HepG2 (cell line): ENCODE data around the gene C1orf35. TPM values are rescaled to one million over a fixed set of nuclear protein-coding genes. Genes with fewer than 3 reads are reported as not detected.

Source experiments
- ATF7 ChIP-seq, 2 experiments: fragments of 450-650 bp in 1 of 2; sonication (generic) in 1 of 2; formaldehyde crosslinking in 1 of 2; IDR thresholded peaks; 2 replicates each; pipeline versions ENCODE4 v1.4.0 to v1.6.1; 2016 to 2020; ENCODE audit warnings: antibody characterized with exemption in 1 of 2, mild to moderate bottlenecking in 1 of 2, missing genetic modification reagents in 1 of 2
- IKZF1 ChIP-seq: fragments of 450-650 bp; IDR thresholded peaks from 2 replicates; pipeline ENCODE4 v1.7.1; 2016
- KDM5A ChIP-seq: fragments of 200-600 bp; sonication (generic); IDR thresholded peaks from 2 replicates; pipeline ENCODE4 v1.7.0; 2018; ENCODE audit warnings: antibody characterized with exemption, mild to moderate bottlenecking, low read length, borderline replicate concordance
- NPAS2 ChIP-seq: sonication (generic); formaldehyde crosslinking; IDR thresholded peaks from 2 replicates; pipeline ENCODE4 v1.8.0; 2022; ENCODE audit warnings: mild to moderate bottlenecking, missing genetic modification reagents, borderline replicate concordance
- RXRB ChIP-seq: IDR thresholded peaks from 2 replicates; pipeline ENCODE4 v1.6.1; 2016; ENCODE audit warnings: borderline replicate concordance, missing genetic modification reagents, missing compliant biosample characterization
- TGIF2 ChIP-seq: IDR thresholded peaks from 2 replicates; pipeline ENCODE4 v1.6.1; 2016; ENCODE audit warnings: control low read depth, missing compliant biosample characterization
- YEATS2 ChIP-seq: sonication (generic); formaldehyde crosslinking; IDR thresholded peaks from 2 replicates; pipeline ENCODE4 v1.4.0; 2020; ENCODE audit warnings: missing genetic modification reagents, borderline replicate concordance
- ZFX ChIP-seq: sonication (generic); formaldehyde crosslinking; IDR thresholded peaks from 2 replicates; pipeline ENCODE4 v1.4.0; 2020; ENCODE audit warnings: mild to moderate bottlenecking, low read depth, missing genetic modification reagents, moderate library complexity
- ZFYVE20 ChIP-seq: sonication (generic); formaldehyde crosslinking; IDR thresholded peaks from 2 replicates; pipeline ENCODE4 v1.8.0; 2023; ENCODE audit warnings: low read depth, mild to moderate bottlenecking, moderate library complexity, missing genetic modification reagents, borderline replicate concordance
- ZNF274 ChIP-seq: sonication (generic); formaldehyde crosslinking; IDR thresholded peaks from 2 replicates; pipeline ENCODE4 v1.5.1; 2020; ENCODE audit warnings: mild to moderate bottlenecking, missing genetic modification reagents
- ZNF775 ChIP-seq: sonication (generic); formaldehyde crosslinking; IDR thresholded peaks from 2 replicates; pipeline ENCODE4 v1.4.0; 2020; ENCODE audit warnings: missing genetic modification reagents, mild to moderate bottlenecking, moderate library complexity, borderline replicate concordance
- ZNF780A ChIP-seq: sonication (generic); formaldehyde crosslinking; IDR thresholded peaks from 2 replicates; pipeline ENCODE4 v1.8.0; 2022; ENCODE audit warnings: mild to moderate bottlenecking, missing genetic modification reagents, moderate library complexity
- ZNF841 ChIP-seq: sonication (generic); formaldehyde crosslinking; IDR thresholded peaks from 2 replicates; pipeline ENCODE4 v1.8.1; 2023; ENCODE audit warnings: missing genetic modification reagents, borderline replicate concordance
- polyA plus RNA-seq, 8 experiments: library from polyadenylated mRNA; depleted of rRNA in 3 of 8; stranded (reverse) in 7 of 8; unstranded in 1 of 8; fragments of >200 nt; fragmentation: Illumina TruSeq in 4 of 8; extraction: Trizol in 4 of 8; gene quantifications; 2 replicates each; pipeline versions ENCODE4 v1.2.1 to v1.2.3, GENCODE V29; 2011 to 2016; ENCODE audit warnings: low read depth in 4 of 8, missing spikeins in 1 of 8, mixed read lengths in 1 of 8; ENCODE audit not compliant: insufficient read depth in 1 of 8
- total RNA-seq, 5 experiments: library from RNA; depleted of rRNA; stranded (reverse); fragments of >200 nt; fragmentation: Illumina TruSeq; extraction: Trizol; gene quantifications; 2 replicates each; pipeline ENCODE4 v1.2.3, GENCODE V29; 2016; ENCODE audit warnings: low read depth in 1 of 5
- TF ChIP-seq, protein P1 (sequence below): sonication (generic); formaldehyde crosslinking; IDR thresholded peaks from 2 replicates; pipeline ENCODE4 v1.4.0; 2020; ENCODE audit warnings: mild to moderate bottlenecking, missing genetic modification reagents, borderline replicate concordance
- TF ChIP-seq, protein P2 (sequence below): sonication (generic); formaldehyde crosslinking; IDR thresholded peaks from 2 replicates; pipeline ENCODE4 v1.4.0; 2020; ENCODE audit warnings: mild to moderate bottlenecking, missing genetic modification reagents
- TF ChIP-seq, protein P3 (sequence below): sonication (generic); formaldehyde crosslinking; IDR thresholded peaks from 2 replicates; pipeline ENCODE4 v1.8.1; 2023; ENCODE audit warnings: mild to moderate bottlenecking, missing genetic modification reagents
- TF ChIP-seq, protein P4 (sequence below): IDR thresholded peaks from 2 replicates; pipeline ENCODE4 v1.6.1; 2018; ENCODE audit warnings: missing genetic modification reagents, mild to moderate bottlenecking, missing compliant biosample characterization
- TF ChIP-seq, protein P5 (sequence below): sonication (generic); formaldehyde crosslinking; IDR thresholded peaks from 2 replicates; pipeline ENCODE4 v1.4.0; 2020; ENCODE audit warnings: missing genetic modification reagents, borderline replicate concordance

The C1orf35 gene
- total and polyA plus RNA-seq, 2 of the 13 experiments (the other 11 are each of a cell fraction or from before 2014, with no cell fraction given) = 8.1 to 19.3 TPM

DNA sequence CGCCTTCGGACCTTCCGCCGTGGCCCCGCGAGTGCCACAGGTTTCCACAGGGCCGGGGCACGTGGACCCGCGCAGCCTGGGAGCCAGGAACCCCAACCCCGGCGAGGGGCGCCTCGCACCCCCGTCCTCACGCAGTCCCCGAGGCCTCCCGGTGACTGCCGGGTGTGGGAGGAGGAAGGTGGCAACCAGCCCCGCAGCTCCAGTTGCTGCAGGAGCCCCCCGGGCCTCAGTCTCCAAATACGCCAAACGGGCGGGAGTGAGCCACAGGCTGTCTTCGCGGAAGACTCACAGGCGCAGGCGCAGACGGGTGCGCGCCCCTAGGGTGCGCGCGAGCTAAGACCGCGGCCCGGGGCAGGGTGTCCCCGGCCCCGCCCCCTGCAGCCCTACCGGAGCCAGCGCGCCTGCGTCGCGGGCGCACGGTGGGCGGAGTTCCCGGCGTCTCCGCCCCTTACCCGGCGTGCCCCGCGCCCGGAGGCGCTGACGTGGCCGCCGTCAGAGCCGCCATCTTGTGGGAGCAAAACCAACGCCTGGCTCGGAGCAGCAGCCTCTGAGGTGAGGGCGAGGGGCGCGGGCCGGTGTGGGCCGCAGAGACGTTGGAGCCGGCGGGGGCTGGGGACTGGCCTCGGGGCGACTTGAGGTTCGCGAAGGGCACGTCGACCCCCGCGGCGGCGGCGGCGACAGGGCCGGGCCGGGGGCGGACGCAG lies 20.8 kb downstream of the C1orf35 start, which contains the start of gene ARF1 (continued):
- no peak for TF ChIP-seq ZNF775 (CRISPR knock-in tag)
- no peak for TF ChIP-seq NPAS2
- TF ChIP-seq, protein P1, sequence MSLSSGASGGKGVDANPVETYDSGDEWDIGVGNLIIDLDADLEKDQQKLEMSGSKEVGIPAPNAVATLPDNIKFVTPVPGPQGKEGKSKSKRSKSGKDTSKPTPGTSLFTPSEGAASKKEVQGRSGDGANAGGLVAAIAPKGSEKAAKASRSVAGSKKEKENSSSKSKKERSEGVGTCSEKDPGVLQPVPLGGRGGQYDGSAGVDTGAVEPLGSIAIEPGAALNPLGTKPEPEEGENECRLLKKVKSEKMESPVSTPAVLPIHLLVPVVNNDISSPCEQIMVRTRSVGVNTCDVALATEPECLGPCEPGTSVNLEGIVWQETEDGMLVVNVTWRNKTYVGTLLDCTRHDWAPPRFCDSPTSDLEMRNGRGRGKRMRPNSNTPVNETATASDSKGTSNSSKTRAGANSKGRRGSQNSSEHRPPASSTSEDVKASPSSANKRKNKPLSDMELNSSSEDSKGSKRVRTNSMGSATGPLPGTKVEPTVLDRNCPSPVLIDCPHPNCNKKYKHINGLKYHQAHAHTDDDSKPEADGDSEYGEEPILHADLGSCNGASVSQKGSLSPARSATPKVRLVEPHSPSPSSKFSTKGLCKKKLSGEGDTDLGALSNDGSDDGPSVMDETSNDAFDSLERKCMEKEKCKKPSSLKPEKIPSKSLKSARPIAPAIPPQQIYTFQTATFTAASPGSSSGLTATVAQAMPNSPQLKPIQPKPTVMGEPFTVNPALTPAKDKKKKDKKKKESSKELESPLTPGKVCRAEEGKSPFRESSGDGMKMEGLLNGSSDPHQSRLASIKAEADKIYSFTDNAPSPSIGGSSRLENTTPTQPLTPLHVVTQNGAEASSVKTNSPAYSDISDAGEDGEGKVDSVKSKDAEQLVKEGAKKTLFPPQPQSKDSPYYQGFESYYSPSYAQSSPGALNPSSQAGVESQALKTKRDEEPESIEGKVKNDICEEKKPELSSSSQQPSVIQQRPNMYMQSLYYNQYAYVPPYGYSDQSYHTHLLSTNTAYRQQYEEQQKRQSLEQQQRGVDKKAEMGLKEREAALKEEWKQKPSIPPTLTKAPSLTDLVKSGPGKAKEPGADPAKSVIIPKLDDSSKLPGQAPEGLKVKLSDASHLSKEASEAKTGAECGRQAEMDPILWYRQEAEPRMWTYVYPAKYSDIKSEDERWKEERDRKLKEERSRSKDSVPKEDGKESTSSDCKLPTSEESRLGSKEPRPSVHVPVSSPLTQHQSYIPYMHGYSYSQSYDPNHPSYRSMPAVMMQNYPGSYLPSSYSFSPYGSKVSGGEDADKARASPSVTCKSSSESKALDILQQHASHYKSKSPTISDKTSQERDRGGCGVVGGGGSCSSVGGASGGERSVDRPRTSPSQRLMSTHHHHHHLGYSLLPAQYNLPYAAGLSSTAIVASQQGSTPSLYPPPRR (CRISPR knock-in tag) = no peak
- no peak for TF ChIP-seq ATF7 (IDR thresholded peaks at IDR 0.05)
- TF ChIP-seq ATF7 (CRISPR knock-in tag; IDR thresholded peaks at IDR 0.05) = no peak
- TF ChIP-seq ZNF780A (CRISPR knock-in tag) = peak; percentile 79; the same call in 1 of the 2 replicates
- TF ChIP-seq ZFX (CRISPR knock-in tag) = peak; percentile 93
- no peak for TF ChIP-seq ZNF841 (CRISPR knock-in tag)
- TF ChIP-seq, protein P2, sequence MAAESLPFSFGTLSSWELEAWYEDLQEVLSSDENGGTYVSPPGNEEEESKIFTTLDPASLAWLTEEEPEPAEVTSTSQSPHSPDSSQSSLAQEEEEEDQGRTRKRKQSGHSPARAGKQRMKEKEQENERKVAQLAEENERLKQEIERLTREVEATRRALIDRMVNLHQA (CRISPR knock-in tag) = no peak
- TF ChIP-seq, protein P3, sequence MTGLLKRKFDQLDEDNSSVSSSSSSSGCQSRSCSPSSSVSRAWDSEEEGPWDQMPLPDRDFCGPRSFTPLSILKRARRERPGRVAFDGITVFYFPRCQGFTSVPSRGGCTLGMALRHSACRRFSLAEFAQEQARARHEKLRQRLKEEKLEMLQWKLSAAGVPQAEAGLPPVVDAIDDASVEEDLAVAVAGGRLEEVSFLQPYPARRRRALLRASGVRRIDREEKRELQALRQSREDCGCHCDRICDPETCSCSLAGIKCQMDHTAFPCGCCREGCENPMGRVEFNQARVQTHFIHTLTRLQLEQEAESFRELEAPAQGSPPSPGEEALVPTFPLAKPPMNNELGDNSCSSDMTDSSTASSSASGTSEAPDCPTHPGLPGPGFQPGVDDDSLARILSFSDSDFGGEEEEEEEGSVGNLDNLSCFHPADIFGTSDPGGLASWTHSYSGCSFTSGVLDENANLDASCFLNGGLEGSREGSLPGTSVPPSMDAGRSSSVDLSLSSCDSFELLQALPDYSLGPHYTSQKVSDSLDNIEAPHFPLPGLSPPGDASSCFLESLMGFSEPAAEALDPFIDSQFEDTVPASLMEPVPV (CRISPR knock-in tag) = peak; percentile 15; the same call in 1 of the 2 replicates
- peak; percentile 48; the same call in 1 of the 2 replicates for TF ChIP-seq YEATS2 (CRISPR knock-in tag)
- no peak for TF ChIP-seq TGIF2 (CRISPR knock-in tag)
- TF ChIP-seq, protein P4, sequence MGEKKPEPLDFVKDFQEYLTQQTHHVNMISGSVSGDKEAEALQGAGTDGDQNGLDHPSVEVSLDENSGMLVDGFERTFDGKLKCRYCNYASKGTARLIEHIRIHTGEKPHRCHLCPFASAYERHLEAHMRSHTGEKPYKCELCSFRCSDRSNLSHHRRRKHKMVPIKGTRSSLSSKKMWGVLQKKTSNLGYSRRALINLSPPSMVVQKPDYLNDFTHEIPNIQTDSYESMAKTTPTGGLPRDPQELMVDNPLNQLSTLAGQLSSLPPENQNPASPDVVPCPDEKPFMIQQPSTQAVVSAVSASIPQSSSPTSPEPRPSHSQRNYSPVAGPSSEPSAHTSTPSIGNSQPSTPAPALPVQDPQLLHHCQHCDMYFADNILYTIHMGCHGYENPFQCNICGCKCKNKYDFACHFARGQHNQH (CRISPR knock-in tag) = no peak
- no peak for TF ChIP-seq IKZF1
- 0 out of 2 replicates have a peak, but pooled peaks have one; percentile 13 for TF ChIP-seq KDM5A
- peak; percentile 78; the same call in 1 of the 2 replicates for TF ChIP-seq ZNF274 (CRISPR knock-in tag)
- TF ChIP-seq, protein P5, sequence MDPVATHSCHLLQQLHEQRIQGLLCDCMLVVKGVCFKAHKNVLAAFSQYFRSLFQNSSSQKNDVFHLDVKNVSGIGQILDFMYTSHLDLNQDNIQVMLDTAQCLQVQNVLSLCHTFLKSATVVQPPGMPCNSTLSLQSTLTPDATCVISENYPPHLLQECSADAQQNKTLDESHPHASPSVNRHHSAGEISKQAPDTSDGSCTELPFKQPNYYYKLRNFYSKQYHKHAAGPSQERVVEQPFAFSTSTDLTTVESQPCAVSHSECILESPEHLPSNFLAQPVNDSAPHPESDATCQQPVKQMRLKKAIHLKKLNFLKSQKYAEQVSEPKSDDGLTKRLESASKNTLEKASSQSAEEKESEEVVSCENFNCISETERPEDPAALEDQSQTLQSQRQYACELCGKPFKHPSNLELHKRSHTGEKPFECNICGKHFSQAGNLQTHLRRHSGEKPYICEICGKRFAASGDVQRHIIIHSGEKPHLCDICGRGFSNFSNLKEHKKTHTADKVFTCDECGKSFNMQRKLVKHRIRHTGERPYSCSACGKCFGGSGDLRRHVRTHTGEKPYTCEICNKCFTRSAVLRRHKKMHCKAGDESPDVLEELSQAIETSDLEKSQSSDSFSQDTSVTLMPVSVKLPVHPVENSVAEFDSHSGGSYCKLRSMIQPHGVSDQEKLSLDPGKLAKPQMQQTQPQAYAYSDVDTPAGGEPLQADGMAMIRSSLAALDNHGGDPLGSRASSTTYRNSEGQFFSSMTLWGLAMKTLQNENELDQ (CRISPR knock-in tag) = no peak
- TF ChIP-seq ZFYVE20 (CRISPR knock-in tag) = 0 out of 2 replicates have a peak, but pooled peaks have one; percentile 18
- TF ChIP-seq RXRB = no peak
